GM19395 (cell line): ENCODE results near the gene FBXO46.

ENCODE experiments used
- ATAC-seq: cut with Tn5 transposase; IDR thresholded peaks from one replicate; pipeline ENCODE4 v1.9.1; 2021; ENCODE audit warnings: mild to moderate bottlenecking, moderate library complexity; ENCODE audit not compliant: unreplicated experiment

FBXO46 gene

GRCh38 chr19:45730368-45731288, at the start of gene FBXO46:
Gene FBXO46 (minus strand): TSS chr19:45730896. CDS start chr19:45713495, 17,401 bp downstream.
- peak; percentile 82 for ATAC-seq

- ATAC-seq, result no peak
Measured at GRCh38 chr19:45780146-45780447, 49.4 kb upstream of the FBXO46 start.

- ATAC-seq, result peak; percentile 78
Measured at GRCh38 chr19:45779231-45780145, 48.8 kb upstream of the FBXO46 start.

- no peak for ATAC-seq
Measured at GRCh38 chr19:45778010-45778661, 47.4 kb upstream of the FBXO46 start.

- ATAC-seq, result no peak
Measured at GRCh38 chr19:45777395-45777961, 46.8 kb upstream of the FBXO46 start.

GRCh38 chr19:45774765-45775164, 44.1 kb upstream of the FBXO46 start:
- ATAC-seq, result no peak

GRCh38 chr19:45773384-45773783, 42.7 kb upstream of the FBXO46 start:
- no peak for ATAC-seq

GRCh38 chr19:45772912-45773311, 42.2 kb upstream of the FBXO46 start:
- no peak for ATAC-seq

- no peak for ATAC-seq
Measured at GRCh38 chr19:45772130-45772840, 41.6 kb upstream of the FBXO46 start.

- no peak for ATAC-seq
Measured at GRCh38 chr19:45771311-45771933, 40.7 kb upstream of the FBXO46 start.

- peak; percentile 56 for ATAC-seq
Measured at GRCh38 chr19:45770192-45771101, 39.8 kb upstream of the FBXO46 start.

- ATAC-seq, result peak; percentile 18
Measured at GRCh38 chr19:45769821-45770191, 39.1 kb upstream of the FBXO46 start.

- ATAC-seq, result peak; percentile 41
Measured at GRCh38 chr19:45768984-45769782, 38.5 kb upstream of the FBXO46 start, which contains the start of gene SIX5. Gene SIX5 (minus strand): TSS chr19:45769252. CDS start chr19:45768844, 408 bp downstream.

GRCh38 chr19:45768655-45768983, 37.9 kb upstream of the FBXO46 start:
- ATAC-seq, result no peak

GRCh38 chr19:45767881-45768654, 37.4 kb upstream of the FBXO46 start:
- ATAC-seq, result no peak

GRCh38 chr19:45767410-45767880, 36.7 kb upstream of the FBXO46 start:
- no peak for ATAC-seq

- ATAC-seq, result no peak
Measured at GRCh38 chr19:45766869-45767346, 36.2 kb upstream of the FBXO46 start.
